Omental fat pad (tissue), 4 donors: Measurements from ENCODE around the gene PRKCA. TPM values are rescaled to one million over a fixed set of nuclear protein-coding genes. Genes with fewer than 3 reads are reported as not detected.
"Not testable (repeated sequence)": the region's sequence is repeated elsewhere in the genome, so short reads cannot be mapped to it uniquely, and the experiment has no call there.

Experiments
- ATAC-seq: fragments of 150-250 bp; one replicate; pipeline ENCODE4 v1.9.1; 2016; ENCODE audit warnings: mild to moderate bottlenecking, moderate library complexity; ENCODE audit not compliant: low FRiP score
- DNase-seq: peaks from one replicate; pipeline ENCODE4 v3.0.0-alpha.2; 2019; ENCODE audit warnings: low spot score
- CTCF ChIP-seq, 3 donors: fragments of 450-650 bp; IDR thresholded peaks; one replicate each; pipeline ENCODE4 v1.5.1; 2016 to 2017; ENCODE audit warnings: antibody characterized with exemption in 3 of 3, mild to moderate bottlenecking in 3 of 3, moderate library complexity in 2 of 3
- total RNA-seq, 4 donors: library from RNA; depleted of rRNA; stranded (reverse); fragments of >200 nt; gene quantifications; one replicate each; pipeline ENCODE4 v1.1.0, GENCODE V29; 2016

Gene PRKCA
- total RNA-seq, 4 donors from 2014 or later, result 6.7 to 14.3 (median 10.3) TPM

GRCh38 chr17:66619206-66619605, 316.8 kb downstream of the PRKCA start:
- DNase-seq (no peak), ATAC-seq (no peak)
- TF ChIP-seq CTCF (IDR thresholded peaks at IDR 0.05), result no peak

GRCh38 chr17:66620528-66620927, 318.1 kb downstream of the PRKCA start:
- ATAC-seq (no peak), DNase-seq (no peak)
- no peak for TF ChIP-seq CTCF (IDR thresholded peaks at IDR 0.05)

- not testable (repeated sequence) for ATAC-seq, DNase-seq
Observed at GRCh38 chr17:66624630-66625029, 322.2 kb downstream of the PRKCA start.

GRCh38 chr17:66625311-66625767, 322.9 kb downstream of the PRKCA start:
- DNase-seq (no peak), ATAC-seq (no peak)
- no peak for TF ChIP-seq CTCF (IDR thresholded peaks at IDR 0.05)

GRCh38 chr17:66627985-66628384, 325.6 kb downstream of the PRKCA start:
- no peak for DNase-seq
- TF ChIP-seq CTCF (IDR thresholded peaks at IDR 0.05), result no peak

GRCh38 chr17:66629762-66630161, 327.3 kb downstream of the PRKCA start:
- ATAC-seq (no peak), DNase-seq (no peak)
- TF ChIP-seq CTCF (IDR thresholded peaks at IDR 0.05), result no peak

More at GRCh38 chr17:66627985-66628384, 325.6 kb downstream of the PRKCA start:
- ATAC-seq, result no peak

GRCh38 chr17:66630379-66630778, 328.0 kb downstream of the PRKCA start:
- ATAC-seq (no peak), DNase-seq (no peak)
- TF ChIP-seq CTCF (IDR thresholded peaks at IDR 0.05), result no peak
